Fibroblast of skin of left biceps (primary cell): ENCODE data around the gene GGNBP2.

Experiments used
- DNase-seq, 2 experiments: peaks; one replicate each; pipeline ENCODE4 v3.0.0-alpha.2; 2013; ENCODE audit warnings: low read depth in 2 of 2

The GGNBP2 gene

GRCh38 chr17:36553459-36553858 lies 8.7 kb downstream of the GGNBP2 start:
- no peak for DNase-seq

GRCh38 chr17:36566081-36566480 lies 21.4 kb downstream of the GGNBP2 start:
- no peak for DNase-seq

DNA sequence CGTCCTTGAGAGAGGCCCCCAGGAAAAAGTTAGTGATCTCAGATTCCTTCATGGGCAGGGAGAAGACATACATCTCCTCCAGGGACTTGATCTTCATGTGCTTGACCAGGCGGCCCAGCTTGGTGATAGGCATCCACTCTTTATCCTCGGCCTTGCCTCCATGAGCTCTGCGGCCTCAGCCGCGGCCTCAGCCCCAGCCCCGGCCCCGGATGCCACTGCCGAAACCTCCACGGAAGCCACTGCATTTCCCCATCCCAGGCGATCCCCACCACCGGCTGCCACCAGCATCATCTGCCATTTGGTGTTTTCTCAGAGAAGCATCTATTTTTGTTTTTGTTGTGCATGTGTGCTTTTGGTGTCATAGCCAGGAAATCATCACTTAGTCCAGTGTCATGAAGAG lies 30.3 kb downstream of the GGNBP2 start:
- DNase-seq: no peak

GRCh38 chr17:36576793-36577192 lies 32.1 kb downstream of the GGNBP2 start:
- no peak for DNase-seq

- no peak for DNase-seq
Measured at GRCh38 chr17:36578671-36579070, 34.0 kb downstream of the GGNBP2 start.

- DNase-seq: no peak
Measured at GRCh38 chr17:36583787-36584186, 39.1 kb downstream of the GGNBP2 start.

- DNase-seq: no peak
Measured at GRCh38 chr17:36586138-36586537, 41.4 kb downstream of the GGNBP2 start.

DNA sequence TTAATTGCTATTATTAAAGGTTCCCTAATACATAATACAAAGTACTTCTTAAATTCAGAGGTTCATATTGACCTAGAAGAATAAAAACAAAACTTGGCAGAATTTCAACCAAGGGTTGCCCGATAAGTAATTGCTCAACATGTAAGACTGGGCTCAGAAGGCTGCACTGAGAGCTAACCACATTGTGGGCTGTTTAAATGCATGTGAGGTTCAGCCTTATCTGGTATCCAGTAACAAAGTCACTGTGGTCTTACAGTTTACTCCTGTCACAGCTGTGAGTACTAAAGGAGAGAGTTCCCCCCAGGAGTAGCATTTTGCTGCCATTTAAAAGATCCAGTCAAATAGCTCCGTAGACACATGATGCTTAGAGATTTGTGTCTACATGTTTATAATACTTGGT lies 45.4 kb downstream of the GGNBP2 start:
- DNase-seq: no peak

DNA sequence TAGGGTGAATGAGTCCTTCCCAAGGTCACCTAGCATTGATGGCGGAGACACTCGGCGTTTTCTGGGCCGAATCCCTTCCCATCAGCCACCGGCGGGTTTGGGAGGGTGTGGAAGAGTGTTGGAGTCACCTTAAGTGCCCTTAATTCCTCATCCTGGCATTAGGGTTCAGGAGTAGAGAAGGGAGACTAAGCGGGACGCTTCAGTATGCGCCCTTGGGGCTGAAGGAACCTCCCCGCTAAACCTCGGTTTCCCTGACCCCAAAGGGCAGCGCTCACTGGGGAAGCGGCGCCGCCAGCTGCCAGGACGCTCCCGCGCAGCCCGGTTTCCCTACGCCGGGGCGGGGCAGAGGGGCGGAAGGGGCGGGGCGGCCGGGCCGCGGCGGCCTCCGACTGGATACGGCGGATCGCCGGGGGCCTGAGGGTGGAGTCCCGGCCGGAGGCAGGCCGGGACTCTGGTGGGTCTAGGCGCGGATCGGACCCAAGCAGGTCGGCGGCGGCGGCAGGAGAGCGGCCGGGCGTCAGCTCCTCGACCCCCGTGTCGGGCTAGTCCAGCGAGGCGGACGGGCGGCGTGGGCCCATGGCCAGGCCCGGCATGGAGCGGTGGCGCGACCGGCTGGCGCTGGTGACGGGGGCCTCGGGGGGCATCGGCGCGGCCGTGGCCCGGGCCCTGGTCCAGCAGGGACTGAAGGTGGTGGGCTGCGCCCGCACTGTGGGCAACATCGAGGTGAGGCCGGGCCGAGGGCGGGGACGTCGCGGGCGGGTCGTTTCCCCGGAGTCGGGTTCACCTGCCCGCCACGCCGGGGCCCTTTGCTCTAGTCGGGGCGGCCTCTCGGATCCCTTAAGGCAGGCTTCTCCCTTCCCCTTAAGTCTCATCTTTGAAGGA lies 47.0 kb downstream of the GGNBP2 start, which contains the start of gene DHRS11:
DHRS11 (plus strand) TSS at position 446 of the 882 bp plus-strand sequence; CDS start at position 577, 131 bp downstream.
- DNase-seq: peak in 1 of 2 experiments; percentile 36

- no peak for DNase-seq
Measured at GRCh38 chr17:36592316-36592715, 47.6 kb downstream of the GGNBP2 start.

DNA sequence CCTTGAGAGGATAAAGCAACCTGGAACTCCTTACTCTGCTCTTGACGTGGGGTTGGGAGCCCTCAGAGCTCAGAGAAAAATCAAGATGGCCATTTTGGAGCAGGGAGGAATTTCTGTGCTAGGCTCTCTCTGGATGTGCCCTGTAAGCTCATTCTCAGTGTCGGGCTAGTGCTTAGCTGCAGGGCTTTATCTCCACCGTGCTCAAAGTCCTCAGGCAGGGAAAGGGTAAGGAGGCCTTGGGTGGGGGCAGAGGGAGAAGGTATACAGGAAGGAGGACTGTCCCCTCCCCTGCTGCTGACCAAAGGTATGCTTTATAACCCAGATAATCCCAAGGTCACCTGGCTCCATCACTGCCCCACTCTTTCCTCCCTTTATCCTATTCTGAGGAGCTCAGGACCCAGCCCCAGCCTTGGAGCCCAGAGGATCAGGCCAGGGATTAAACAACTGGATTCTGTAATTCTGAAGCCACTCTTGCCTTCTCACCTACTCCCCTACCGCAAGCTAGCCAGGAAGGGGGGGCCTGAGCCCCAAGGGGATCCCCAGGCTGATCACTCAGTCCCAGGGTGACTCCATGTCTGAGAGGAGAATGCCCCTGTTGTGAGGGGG lies 48.1 kb downstream of the GGNBP2 start:
- DNase-seq: no peak

DNA sequence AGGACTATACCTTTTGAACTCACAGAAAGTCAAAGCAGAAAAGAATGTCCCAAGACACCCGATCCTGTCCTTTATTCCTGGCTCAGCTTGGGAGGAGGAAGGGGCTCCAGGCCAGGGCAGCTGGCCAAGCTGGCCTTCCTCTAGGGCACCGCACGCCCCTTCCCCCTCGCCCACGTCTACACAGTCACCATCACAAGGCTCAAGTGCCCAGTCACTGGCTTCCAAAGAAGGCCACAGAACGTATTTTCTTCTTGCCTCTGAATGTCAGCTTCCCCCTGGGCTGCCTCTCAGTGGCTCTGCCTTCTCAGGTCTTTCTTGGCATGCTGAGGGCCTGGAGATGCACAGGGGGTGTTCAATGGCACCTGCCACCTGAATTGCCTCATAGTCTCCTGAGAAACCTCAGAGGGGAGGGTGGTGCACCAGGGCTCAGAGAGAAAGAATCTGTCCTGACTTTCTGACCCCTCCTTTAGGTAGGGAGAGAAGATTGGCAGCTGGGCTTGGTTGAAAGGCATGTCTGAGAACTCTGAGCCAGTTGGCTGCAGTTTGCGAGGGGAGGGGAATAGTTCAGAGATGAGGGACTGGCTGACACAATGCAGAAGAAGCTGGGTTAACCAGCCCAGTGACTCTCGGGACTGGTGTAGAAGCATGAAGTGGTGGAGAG lies 49.1 kb downstream of the GGNBP2 start:
- DNase-seq: no peak

GRCh38 chr17:36594626-36595401 lies 50.1 kb downstream of the GGNBP2 start:
- DNase-seq: no peak

DNA sequence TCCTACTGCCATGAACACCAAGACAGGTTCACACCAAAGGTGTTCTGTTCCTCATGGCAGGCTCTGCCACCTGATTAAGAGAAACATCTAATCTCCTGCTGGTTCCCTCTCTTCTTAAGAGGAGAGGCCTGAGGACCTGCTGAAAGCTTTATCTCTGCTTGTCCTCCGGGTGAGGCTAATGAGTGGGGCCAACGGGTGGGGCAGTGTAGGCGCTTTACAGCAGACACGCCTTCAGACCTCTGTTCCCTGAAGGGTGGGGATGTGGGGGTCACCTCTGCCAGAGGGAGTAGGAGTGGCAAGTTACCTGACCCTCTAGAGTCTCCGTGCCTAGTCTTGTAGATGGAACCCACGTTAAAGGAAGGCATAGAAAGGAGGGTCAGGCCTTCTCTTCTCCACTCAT lies 52.5 kb downstream of the GGNBP2 start:
- no peak for DNase-seq

DNA sequence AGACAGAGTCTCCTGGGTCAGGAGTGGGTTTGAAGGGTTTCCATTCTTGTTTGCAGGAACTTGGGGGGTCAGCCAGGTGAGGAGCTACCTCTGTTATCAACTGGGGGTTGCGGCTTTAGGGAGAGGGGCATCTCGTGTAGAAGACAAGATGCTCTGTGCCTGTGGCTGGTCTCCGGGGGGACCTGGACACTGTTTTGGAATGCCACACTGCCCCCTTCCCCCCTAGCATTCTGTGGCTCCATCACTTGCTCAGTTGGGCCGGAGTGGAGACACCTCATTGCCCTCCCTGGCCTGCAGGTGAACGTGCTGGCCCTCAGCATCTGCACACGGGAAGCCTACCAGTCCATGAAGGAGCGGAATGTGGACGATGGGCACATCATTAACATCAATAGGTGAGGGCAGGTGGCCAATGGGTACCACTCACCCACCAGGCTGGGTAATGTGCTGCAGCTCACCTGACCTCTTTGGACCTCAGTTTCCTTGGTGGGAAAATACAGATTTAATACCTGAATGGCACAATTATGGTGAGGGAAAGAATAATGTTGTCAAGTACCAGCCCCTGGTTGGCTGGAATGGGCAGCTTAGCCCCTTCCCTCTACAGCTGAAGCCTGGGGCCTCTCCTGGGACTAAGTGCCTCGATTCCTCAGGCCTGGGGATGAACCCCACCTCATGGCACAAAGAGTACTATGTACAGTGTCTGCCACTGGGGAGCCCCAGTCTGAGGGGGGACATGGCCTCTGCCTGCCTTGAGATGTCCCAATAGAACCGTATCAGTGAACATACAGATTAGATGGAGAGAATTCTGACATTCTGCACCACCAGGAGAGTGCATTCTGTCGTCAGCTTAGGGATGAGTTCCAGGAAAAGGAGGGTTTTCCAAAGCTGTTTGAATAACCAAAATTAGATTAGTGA lies 53.4 kb downstream of the GGNBP2 start:
- no peak for DNase-seq

DNA sequence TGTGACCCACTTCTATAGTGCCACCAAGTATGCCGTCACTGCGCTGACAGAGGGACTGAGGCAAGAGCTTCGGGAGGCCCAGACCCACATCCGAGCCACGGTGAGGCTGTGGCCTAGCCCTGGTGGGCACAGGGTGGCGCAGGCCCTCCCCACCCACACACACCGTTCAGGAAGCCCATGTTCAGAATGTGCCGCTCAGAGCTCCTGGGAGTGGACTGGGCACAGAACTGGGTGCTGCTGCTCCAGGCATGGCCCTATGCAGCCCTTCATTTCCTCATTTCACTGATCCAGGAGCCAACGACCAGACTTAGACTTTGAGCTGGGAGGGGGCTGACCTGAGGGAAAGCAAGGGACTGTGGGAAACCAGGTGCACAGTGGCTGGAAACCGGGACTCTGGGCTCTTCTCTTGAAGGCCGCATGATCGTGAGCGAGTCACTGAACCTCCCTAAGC lies 54.3 kb downstream of the GGNBP2 start:
- DNase-seq: no peak

- no peak for DNase-seq
Measured at GRCh38 chr17:36599546-36600250, 55.0 kb downstream of the GGNBP2 start.

DNA sequence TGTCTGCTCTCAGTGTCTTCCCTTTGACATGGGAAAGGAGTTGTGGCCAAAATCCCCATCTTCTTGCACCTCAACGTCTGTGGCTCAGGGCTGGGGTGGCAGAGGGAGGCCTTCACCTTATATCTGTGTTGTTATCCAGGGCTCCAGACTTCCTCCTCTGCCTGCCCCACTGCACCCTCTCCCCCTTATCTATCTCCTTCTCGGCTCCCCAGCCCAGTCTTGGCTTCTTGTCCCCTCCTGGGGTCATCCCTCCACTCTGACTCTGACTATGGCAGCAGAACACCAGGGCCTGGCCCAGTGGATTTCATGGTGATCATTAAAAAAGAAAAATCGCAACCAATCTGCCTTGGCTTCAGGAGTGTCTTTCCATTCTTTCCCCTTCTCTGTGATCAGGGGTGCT lies 55.7 kb downstream of the GGNBP2 start:
- DNase-seq: no peak

DNA sequence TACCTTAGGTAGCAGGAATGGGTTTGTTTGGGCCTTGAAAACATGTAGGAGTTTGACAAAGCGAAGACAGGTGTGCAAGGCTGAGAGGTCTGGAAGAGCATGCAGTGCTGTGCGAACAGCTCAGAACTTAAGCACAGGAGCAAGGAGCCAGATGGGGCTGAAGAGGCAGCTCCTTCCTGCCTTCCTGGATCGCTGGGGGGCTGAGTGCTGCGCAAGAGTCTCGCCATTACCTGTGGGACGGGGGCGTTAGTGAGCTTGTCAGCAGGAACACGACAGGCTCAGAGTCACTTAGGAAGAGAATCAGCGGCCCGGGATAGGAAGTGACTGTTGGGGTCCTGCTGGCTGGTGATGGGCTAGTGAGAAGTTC lies 56.2 kb downstream of the GGNBP2 start:
- DNase-seq: no peak
